Activated naive CD4-positive, alpha-beta T cell treated with anti-CD3 and anti-CD28 coated beads, Interleukin-2, amount 10 ng/mL, durations not matched to agents 7 days and 5 days (primary cell): ENCODE measurements around the gene PLA2G6.

Experiments
- CTCF ChIA-PET: fragments of 350-600 bp; sonication (Branson Sonifier 250); formaldehyde crosslinking; loops from one replicate; lab custom pipeline; 2021; ENCODE audit warnings: antibody characterized with exemption; lab: Charles Lee
- DNase-seq: peaks from one replicate; pipeline ENCODE4 v3.0.0-alpha.2; 2020
- H3K27ac Mint-ChIP-seq: one replicate; pipeline ENCODE4 v1.8.0; 2021; ENCODE audit warnings: mild to moderate bottlenecking, moderate library complexity, mixed read lengths
- H3K27me3 Mint-ChIP-seq: one replicate; pipeline ENCODE4 v1.8.0; 2021; ENCODE audit warnings: mild to moderate bottlenecking, mixed read lengths
- H3K36me3 Mint-ChIP-seq: one replicate; pipeline ENCODE4 v1.8.0; 2021; ENCODE audit warnings: mixed read lengths
- H3K4me1 Mint-ChIP-seq: one replicate; pipeline ENCODE4 v1.8.0; 2021; ENCODE audit warnings: mixed read lengths
- H3K4me3 Mint-ChIP-seq: one replicate; pipeline ENCODE4 v1.8.0; 2021; ENCODE audit warnings: mild to moderate bottlenecking, moderate library complexity, mixed read lengths
- H3K9me3 Mint-ChIP-seq: one replicate; pipeline ENCODE4 v1.8.0; 2021; ENCODE audit warnings: mixed read lengths

Gene PLA2G6

GRCh38 chr22:38075105-38075825 is 106.4 kb downstream of the PLA2G6 start:
- DNase-seq = no peak
- CTCF ChIA-PET = no interaction called here
- Mint-ChIP-seq H3K4me1 (no peaks in the 10 kb centered on the region), H3K36me3 (no peaks in the 10 kb centered on the region), H3K27me3 (peaks cover 15% of the 10 kb centered on the region), H3K9me3 (no peaks in the 10 kb centered on the region), H3K27ac (no peak overlapping the region), H3K4me3 (no peak overlapping the region)

DNA sequence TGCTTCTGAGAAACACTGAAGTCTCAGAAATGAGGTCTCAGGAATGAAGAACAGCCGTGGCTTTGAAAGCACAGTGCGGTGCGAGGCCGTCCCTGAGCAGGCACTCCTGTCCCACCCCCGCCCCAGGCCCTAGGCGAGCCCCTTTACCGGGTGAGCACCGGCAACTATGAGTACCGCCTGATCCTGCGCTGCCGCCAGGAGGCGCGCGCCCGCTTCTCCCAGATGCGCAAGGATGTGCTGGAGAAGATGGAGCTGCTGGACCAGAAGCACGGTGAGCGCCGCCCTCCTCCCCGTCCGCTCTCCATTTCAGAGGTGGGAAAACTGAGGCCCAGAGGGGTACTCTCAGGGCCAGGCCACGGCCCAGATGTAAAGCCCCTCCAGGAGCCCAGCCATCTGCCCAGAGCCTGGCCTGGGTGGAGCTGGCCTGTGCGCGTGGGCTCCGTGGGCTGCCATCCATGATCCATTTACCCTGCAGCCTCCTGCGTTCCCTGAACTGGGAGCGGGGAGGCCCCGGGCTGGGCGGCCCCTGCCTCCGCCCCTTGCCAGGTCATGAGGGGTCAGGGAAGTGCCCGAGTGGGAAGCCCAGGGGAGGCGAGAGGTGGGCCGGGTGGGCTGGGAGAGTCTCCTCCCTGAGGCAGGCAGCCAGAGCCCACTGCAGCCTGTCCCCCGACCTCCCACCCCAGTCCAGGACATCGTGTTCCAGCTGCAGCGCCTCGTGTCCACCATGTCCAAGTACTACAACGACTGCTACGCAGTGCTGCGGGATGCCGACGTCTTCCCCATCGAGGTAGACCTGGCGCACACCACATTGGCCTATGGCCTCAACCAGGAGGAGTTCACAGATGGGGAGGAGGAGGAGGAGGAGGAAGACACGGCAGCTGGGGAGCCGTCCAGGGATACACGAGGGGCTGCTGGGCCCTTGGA is 107.2 kb downstream of the PLA2G6 start:
- Mint-ChIP-seq H3K36me3 (no peaks in the 10 kb centered on the region), H3K4me1 (no peaks in the 10 kb centered on the region), H3K27me3 (peaks cover 7% of the 10 kb centered on the region), H3K27ac (no peak overlapping the region), H3K4me3 (no peak overlapping the region), H3K9me3 (no peaks in the 10 kb centered on the region)
- DNase-seq = no peak
- CTCF ChIA-PET = no interaction called here

- no peaks in the 10 kb centered on the region for H3K27me3 Mint-ChIP-seq
- H3K4me1 Mint-ChIP-seq = no peaks in the 10 kb centered on the region
- H3K36me3 Mint-ChIP-seq = no peaks in the 10 kb centered on the region
- no peak overlapping the region for H3K4me3 Mint-ChIP-seq
- CTCF ChIA-PET = no interaction called here
- no peak for DNase-seq
- H3K27ac Mint-ChIP-seq = no peak overlapping the region
- H3K9me3 Mint-ChIP-seq = no peaks in the 10 kb centered on the region
Observed at GRCh38 chr22:38073150-38074130, 108.2 kb downstream of the PLA2G6 start.

DNA sequence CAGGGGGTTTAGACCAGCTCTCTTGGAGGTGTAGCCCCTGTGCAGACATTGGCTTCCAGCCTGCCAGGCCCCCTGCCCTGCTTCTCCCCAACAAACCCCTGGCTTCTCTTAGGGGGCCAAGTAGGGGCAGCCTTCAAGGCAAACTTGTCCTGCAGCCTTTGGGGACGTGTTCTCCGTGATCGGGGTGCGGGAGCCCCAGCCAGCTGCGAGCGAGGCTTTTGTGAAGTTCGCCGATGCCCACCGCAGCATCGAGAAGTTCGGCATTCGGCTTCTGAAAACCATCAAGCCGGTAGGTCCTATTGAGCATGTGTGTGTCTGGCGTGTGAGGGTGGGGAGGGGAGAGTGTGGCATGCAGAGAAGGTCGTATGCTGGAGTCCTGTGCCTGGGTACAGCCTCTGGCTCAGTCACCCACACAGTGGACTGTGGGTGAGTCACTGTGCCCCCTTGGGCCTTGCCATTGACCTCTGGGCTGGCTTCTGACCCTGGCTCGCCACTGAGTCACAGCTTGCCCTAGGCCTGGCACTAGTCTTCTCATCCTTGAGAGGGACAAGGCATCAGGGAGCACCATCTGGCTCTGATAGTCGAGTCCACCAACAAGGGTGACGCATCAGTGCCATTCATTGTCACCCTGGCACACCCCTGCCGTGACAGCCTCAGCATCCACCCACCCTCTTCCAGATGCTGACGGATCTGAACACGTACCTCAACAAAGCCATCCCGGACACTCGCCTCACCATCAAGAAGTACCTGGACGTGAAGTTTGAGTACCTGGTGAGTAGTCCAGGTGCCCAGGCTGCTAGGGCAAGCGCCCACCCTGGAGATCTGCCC is 109.1 kb downstream of the PLA2G6 start:
- no peaks in the 10 kb centered on the region for H3K36me3 Mint-ChIP-seq
- H3K4me1 Mint-ChIP-seq = no peaks in the 10 kb centered on the region
- no peak for DNase-seq
- H3K9me3 Mint-ChIP-seq = no peaks in the 10 kb centered on the region
- CTCF ChIA-PET = no interaction called here
- no peak overlapping the region for H3K4me3 Mint-ChIP-seq
- no peak overlapping the region for H3K27ac Mint-ChIP-seq
- H3K27me3 Mint-ChIP-seq = no peaks in the 10 kb centered on the region

DNA sequence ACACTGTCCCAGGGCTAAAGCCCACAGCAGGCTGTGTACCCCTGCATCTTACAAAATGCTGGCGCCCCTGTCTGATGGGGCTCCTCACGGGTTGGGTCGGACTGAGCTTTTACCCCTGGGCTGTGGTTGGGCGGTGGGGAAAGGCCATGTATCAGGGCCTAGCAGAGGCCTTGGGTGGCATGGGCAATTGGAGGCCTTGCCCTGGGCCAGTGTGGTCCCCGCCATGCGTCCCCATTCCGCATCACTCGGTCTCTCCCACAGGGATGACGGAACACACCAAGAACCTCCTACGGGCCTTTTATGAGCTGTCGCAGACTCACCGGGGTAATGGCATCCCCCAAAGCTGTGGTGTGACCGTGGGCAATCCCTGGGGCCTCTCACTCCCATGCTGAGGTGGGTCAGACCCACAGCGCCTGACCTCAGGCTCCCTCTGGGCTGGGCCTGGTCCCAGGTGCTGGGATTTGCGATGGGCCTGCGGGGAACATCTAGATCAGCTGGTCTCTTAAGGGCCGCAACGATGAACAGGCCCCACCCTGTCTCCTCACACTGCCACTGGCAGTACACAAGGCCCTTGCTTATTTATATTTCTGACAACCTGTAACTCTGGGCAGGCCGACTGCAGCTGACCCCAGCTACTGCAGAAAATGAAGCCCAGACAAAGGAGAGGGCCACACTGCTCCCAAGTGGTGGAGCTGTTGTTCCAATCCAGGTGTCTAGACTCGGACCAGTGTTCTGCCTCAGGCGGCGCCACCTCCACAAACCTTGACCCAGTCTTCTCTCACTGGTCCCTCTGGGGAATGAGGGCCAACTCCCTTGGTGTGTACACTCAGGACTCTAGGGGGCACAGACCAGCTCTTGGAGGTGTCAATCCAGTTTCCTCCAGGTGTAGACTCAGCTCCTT is 110.0 kb downstream of the PLA2G6 start:
- DNase-seq = no peak
- CTCF ChIA-PET = no interaction called here

GRCh38 chr22:38070250-38070921 is 111.2 kb downstream of the PLA2G6 start:
- Mint-ChIP-seq H3K9me3 (no peaks in the 10 kb centered on the region), H3K27ac (no peak overlapping the region), H3K36me3 (peaks cover 2% of the 10 kb centered on the region), H3K4me3 (no peak overlapping the region), H3K27me3 (no peaks in the 10 kb centered on the region), H3K4me1 (no peaks in the 10 kb centered on the region)
- CTCF ChIA-PET = no interaction called here
- no peak for DNase-seq

More for the DNA sequence above, 110.0 kb downstream of the PLA2G6 start:
- no peaks in the 10 kb centered on the region for H3K27me3 Mint-ChIP-seq
- H3K36me3 Mint-ChIP-seq = no peaks in the 10 kb centered on the region
- no peak overlapping the region for H3K27ac Mint-ChIP-seq
- no peaks in the 10 kb centered on the region for H3K9me3 Mint-ChIP-seq
- no peaks in the 10 kb centered on the region for H3K4me1 Mint-ChIP-seq
- H3K4me3 Mint-ChIP-seq = no peak overlapping the region

GRCh38 chr22:38069372-38070249 is 112.0 kb downstream of the PLA2G6 start:
- Mint-ChIP-seq H3K9me3 (no peaks in the 10 kb centered on the region), H3K27me3 (no peaks in the 10 kb centered on the region), H3K4me1 (no peaks in the 10 kb centered on the region), H3K4me3 (no peak overlapping the region), H3K27ac (no peak overlapping the region), H3K36me3 (peaks cover 4% of the 10 kb centered on the region)
- no peak for DNase-seq
- CTCF ChIA-PET = interaction anchor here (0.8 kb wide), 1 partner anchor 12 kb away, joined by 4 read pairs; no protein-coding TSS in a partner anchor

- Mint-ChIP-seq H3K9me3 (no peaks in the 10 kb centered on the region), H3K4me3 (no peak overlapping the region), H3K27ac (no peak overlapping the region), H3K36me3 (peaks cover 4% of the 10 kb centered on the region), H3K27me3 (no peaks in the 10 kb centered on the region), H3K4me1 (no peaks in the 10 kb centered on the region)
- CTCF ChIA-PET = interaction anchor here (0.7 kb wide), 1 partner anchor 46 kb away, joined by 3 read pairs; no protein-coding TSS in a partner anchor
- no peak for DNase-seq
Observed at GRCh38 chr22:38068641-38069371, 112.8 kb downstream of the PLA2G6 start.

- Mint-ChIP-seq H3K4me1 (no peaks in the 10 kb centered on the region), H3K36me3 (peaks cover 5% of the 10 kb centered on the region), H3K27me3 (no peaks in the 10 kb centered on the region), H3K4me3 (no peak overlapping the region), H3K9me3 (no peaks in the 10 kb centered on the region), H3K27ac (no peak overlapping the region)
- CTCF ChIA-PET = interaction anchor here (0.7 kb wide), 1 partner anchor 47 kb away, joined by 3 read pairs; no protein-coding TSS in a partner anchor
- DNase-seq = no peak
Observed at GRCh38 chr22:38067761-38068360, 113.8 kb downstream of the PLA2G6 start.

DNA sequence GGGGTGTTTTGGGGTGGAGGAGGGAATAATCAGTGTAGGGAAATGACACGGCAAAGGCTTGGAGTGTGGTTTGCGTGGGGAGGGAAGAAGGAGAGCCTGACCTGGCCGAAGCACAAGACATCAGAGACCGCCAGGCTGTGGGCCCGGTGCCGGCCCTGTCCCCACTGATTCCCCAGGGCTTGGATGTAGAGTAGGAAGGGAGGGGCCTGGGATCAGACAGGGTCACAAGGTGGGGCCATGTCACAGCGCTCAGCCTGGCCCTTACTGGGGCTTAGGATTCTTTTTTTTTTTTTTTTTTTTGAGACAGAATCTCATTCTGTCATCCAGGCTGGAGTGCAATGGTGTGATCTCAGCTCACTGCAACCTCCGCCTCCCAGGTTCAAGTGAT is 114.6 kb downstream of the PLA2G6 start:
- no peak for DNase-seq
- H3K27me3 Mint-ChIP-seq = no peaks in the 10 kb centered on the region
- no peaks in the 10 kb centered on the region for H3K9me3 Mint-ChIP-seq
- H3K4me1 Mint-ChIP-seq = no peaks in the 10 kb centered on the region
- no peak overlapping the region for H3K4me3 Mint-ChIP-seq
- CTCF ChIA-PET = no interaction called here
- no peak overlapping the region for H3K27ac Mint-ChIP-seq
- peaks cover 9% of the 10 kb centered on the region for H3K36me3 Mint-ChIP-seq
